ENCODE results near the gene KCNE4.

DNA sequence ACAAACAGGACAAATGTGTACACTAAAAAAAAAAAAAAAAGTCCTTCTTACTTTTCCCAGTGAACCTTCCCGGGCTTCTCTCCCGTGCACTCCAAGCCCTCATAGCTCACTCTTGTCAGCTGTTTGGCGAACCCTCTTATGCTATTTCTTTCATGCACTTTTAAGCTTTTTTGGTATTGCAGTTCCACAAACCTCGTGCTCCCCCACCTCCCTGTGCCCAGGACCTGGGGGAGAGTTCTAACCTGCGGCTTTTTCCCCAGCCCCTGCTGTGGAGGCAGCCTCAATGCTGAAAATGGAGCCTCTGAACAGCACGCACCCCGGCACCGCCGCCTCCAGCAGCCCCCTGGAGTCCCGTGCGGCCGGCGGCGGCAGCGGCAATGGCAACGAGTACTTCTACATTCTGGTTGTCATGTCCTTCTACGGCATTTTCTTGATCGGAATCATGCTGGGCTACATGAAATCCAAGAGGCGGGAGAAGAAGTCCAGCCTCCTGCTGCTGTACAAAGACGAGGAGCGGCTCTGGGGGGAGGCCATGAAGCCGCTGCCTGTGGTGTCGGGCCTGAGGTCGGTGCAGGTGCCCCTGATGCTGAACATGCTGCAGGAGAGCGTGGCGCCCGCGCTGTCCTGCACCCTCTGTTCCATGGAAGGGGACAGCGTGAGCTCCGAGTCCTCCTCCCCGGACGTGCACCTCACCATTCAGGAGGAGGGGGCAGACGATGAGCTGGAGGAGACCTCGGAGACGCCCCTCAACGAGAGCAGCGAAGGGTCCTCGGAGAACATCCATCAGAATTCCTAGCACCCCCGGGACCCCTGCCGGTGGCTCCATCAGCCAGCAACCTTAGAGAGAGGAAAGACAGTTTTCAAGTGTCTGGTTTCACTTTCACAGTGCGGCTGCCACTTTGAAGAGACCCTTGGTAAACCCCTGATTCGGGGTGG lies 826 bp downstream of the KCNE4 start:
- TF ChIP-seq, protein P1, sequence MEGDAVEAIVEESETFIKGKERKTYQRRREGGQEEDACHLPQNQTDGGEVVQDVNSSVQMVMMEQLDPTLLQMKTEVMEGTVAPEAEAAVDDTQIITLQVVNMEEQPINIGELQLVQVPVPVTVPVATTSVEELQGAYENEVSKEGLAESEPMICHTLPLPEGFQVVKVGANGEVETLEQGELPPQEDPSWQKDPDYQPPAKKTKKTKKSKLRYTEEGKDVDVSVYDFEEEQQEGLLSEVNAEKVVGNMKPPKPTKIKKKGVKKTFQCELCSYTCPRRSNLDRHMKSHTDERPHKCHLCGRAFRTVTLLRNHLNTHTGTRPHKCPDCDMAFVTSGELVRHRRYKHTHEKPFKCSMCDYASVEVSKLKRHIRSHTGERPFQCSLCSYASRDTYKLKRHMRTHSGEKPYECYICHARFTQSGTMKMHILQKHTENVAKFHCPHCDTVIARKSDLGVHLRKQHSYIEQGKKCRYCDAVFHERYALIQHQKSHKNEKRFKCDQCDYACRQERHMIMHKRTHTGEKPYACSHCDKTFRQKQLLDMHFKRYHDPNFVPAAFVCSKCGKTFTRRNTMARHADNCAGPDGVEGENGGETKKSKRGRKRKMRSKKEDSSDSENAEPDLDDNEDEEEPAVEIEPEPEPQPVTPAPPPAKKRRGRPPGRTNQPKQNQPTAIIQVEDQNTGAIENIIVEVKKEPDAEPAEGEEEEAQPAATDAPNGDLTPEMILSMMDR (IDR thresholded peaks at IDR 0.05) = no peak
- TF ChIP-seq POLR2A (IDR thresholded peaks at IDR 0.05) = no peak
- TF ChIP-seq EP300 (IDR thresholded peaks at IDR 0.05) = no peak
